Hepatic stellate cell (primary cell): ENCODE results near the gene REM1.
"Not testable (repeated sequence)": the region's sequence is repeated elsewhere in the genome, so short reads cannot be mapped to it uniquely, and the experiment has no call there.

Experiments used
- DNase-seq: peaks from one replicate; pipeline ENCODE4 v3.0.0; 2011; ENCODE audit warnings: low spot score

Gene REM1

DNA sequence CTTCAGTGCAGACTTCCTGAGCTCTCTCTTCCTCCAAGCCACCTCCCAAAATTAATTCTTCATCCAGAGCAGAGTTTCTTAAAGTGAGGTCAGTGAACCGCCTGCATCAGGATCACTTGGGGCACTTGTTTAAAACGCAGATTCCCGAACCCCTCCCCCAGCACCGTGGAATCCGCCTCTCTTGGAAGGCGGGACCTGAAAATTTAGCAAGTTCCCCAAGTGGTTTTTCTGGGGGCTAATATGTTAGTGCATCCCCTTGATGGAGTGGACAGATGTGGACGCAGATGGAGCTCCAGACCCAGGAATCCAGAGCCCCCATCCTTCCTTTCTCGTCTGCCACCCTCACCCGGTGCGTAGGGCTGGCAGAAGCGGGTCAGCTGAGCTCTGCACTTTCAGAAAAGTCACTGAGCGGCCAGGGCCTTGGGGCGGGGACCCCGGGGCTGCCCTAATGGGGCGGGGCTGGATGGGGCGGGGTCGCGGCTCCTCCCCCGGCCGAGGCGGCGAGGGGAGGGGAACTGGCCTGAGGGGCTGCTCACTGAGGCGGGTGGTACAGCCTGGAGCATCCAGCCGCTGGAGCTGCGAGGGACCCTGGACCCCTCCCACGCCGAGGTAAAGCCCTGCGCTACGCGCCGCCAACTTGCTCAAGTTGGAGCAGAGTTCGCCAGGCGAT is at the start of gene REM1, which contains the start of gene DEFB124:
Gene REM1 (plus strand): TSS at position 531 of the 670 bp plus-strand sequence. CDS start 1,158 bp downstream, outside the sequence.
Gene DEFB124 (minus strand): TSS at position 370 of the 670 bp plus-strand sequence. CDS start 2,114 bp downstream, outside the sequence.
- DNase-seq = no peak

DNA sequence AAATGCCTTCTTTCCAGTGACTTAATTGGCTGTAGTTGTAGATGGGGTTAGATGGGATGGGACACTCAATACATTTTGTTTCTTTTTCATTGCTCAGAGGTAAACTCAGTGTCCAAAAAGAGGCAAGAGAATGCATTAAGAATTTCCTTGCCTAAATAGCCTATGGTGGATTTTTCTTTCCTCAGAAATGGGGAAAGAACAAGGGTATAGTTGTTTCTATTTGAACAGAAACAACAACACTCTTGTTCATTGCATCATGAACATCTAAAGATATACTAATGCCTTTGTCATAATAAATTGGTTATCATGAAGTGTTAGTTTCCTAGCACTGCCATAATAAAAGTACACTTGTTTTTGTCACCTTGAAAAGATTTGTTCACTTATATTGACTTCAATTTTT is 49.3 kb upstream of the REM1 start:
- no peak for DNase-seq

DNA sequence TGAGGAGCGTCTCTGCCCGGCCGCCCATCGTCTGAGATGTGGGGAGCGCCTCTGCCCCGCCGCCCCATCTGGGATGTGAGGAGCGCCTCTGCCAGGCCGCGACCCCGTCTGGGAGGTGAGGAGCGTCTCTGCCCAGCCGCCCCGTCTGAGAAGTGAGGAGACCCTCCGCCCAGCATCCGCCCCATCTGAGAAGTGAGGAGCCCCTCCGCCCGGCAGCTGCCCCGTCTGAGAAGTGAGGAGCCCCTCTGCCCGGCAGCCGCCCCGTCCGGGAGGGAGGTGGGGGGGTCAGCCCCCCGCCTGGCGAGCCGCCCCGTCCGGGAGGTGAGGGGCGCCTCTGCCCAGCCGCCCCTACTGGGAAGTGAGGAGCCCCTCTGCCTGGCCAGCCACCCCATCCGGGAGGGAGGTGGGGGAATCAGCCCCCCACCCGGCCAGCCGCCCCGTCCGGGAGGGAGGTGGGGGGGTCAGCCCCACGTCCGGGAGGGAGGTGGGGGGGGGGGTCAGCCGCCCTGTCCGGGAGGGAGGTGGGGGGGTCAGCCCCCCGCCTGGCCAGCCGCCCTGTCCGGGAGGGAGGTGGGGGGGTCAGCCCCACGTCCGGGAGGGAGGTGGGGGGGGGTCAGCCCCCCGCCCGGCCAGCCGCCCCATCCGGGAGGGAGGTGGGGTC is 48.1 kb upstream of the REM1 start:
- DNase-seq = not testable (repeated sequence)

DNA sequence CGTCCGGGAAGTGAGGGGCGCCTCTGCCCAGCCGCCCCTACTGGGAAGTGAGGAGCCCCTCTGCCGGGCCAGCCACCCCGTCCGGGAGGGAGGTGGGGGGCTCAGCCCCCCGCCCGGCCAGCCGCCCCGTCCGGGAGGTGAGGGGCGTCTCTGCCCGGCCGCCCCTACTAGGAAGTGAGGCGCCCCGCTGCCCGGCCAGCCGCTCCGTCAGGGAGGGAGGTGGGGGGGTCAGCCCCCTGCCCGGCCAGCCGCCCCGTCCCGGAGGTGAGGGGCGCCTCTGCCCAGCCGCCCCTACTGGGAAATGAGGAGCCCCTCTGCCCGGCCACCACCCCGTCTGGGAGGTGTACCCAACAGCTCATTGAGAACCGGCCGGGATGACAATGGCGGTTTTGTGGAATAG is 47.5 kb upstream of the REM1 start:
- not testable (repeated sequence) for DNase-seq

- DNase-seq = no peak
These were observed 44.4 kb upstream of the REM1 start for GRCh38 chr20:31430568-31431115.

DNA sequence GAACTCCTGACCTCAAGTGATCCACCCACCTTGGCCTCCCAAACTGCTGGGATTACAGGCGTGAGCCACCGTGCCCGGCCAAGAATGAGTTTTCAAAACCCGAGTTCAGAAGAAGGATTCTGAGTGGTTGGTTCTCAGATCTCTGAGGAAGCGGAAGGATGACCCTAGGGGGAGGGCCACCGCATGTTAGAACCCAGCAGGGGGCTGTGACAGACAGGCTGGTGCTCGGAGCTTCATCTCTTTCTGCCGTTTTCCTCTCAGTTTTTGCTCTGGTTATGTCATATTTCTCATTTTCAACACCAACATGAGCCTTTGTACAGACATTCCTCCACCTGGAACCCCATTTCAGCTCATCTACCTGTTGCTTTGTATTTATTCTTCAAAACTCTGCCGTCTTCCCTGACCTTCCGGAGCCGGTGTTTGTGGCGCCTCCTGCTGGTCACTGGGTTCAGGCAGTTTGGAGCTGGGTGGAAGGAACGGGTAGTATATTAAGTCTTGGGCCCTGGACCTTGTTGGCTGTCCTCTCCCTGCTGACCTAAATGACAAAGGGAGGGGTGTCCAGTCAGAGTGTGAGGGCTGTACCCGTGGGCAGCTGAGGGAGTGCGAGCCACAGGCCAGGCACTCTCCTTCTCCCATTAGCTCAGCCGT is 35.0 kb upstream of the REM1 start, which contains the start of gene DEFB123:
Gene DEFB123 (plus strand): TSS at position 621 of the 648 bp plus-strand sequence. CDS start 67 bp downstream, outside the sequence.
- no peak for DNase-seq

- DNase-seq = no peak
These were observed 28.8 kb upstream of the REM1 start for GRCh38 chr20:31446084-31446819.

- no peak for DNase-seq
These were observed 25.3 kb upstream of the REM1 start for GRCh38 chr20:31449511-31450414.

DNA sequence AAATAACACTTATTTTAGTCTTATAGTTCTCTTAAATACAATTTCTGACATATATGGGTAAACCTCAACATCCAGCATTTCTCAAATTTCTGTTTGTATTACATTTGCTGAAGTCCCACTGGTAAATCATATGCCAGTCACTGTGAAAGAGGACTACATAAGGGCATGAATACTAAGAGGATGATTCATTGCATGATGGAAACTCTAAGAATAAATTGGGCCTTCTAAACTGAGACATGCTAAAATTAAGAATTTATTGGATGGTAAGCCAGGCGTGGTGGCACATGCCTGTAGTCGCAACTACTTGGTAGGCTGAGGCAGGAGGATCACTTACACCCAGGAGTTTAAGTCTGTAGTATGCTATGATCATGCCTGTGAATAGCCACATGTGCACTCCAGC is 22.5 kb upstream of the REM1 start:
- DNase-seq = no peak

DNA sequence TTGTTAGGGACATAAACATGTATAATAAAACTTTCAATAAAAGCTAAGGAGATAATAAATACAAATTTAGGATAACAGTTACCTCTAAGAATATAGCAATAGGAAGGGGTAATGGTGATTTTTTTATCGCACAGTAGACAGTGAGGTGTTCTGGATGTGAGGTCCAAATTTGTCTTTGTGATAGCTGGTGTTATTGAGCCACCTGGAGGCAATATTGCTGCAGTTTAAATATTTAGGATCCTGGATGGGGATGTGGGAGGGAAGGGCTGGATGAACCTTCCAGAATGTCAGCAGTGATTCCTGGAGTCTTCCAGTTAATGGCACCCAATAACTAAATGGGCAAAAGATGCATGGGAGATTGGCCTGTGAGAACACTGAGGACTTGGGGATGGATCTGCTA is 20.7 kb upstream of the REM1 start:
- DNase-seq = no peak

DNA sequence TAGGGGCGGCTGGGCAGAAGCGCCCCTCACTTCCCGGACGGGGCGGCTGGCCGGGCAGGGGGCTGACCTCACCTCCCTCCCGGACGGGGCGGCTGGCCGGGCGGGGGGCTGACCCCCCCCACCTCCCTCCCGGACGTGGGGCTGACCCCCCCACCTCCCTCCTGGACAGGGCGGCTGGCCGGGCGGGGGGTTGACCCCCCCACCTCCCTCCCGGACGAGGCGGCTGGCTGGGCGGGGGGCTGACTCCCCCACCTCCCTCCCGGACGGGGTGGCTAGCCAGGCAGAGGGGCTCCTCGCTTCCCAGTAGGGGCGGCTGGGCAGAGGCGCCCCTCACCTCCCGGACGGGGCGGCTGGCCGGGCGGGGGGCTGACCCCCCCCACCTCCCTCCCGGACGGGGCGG is 4.1 kb upstream of the REM1 start:
- not testable (repeated sequence) for DNase-seq

DNA sequence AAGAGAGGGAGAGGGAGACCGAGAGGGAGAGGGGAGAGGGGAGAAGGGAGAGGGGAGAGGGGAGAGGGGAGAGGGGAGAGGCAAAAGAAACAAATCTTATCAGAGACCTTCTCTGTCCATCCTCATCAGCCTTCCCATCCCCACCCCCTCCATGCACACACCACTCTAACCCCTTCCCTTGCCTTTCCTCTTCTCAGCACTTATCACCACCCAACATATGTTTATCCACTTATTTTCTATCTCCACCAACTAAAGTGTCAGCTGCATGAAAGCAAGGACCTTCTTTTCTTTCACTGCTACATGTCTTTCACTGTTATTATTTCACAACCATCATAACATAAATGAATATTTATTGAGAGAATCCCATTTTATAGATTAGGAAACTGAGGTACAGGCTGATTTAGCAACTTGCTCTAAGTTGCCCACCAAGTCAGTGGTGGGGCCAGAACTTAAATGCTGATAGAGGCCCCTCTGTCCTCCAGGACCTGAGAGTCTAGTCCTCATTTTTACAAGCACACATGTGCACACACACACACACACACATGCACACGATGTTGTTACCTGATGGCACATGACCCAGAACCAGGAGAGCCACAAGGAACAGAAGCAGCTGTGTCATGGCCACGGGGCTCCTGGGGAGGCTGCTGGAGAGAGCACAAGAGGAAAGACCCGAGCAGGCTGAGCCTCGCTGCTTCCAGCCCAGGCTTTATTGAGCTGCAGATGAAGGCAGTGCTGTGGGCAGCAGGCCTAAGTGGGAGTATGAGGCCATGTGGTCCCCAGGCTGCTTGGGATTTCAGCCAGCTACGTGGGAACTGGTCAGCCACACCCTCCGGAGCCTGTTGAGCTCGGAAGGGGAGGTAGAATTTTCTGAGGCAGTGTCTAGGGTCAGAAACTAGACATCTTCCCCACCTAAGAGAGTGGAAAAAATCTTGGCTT is 2.4 kb upstream of the REM1 start:
- DNase-seq = no peak

DNA sequence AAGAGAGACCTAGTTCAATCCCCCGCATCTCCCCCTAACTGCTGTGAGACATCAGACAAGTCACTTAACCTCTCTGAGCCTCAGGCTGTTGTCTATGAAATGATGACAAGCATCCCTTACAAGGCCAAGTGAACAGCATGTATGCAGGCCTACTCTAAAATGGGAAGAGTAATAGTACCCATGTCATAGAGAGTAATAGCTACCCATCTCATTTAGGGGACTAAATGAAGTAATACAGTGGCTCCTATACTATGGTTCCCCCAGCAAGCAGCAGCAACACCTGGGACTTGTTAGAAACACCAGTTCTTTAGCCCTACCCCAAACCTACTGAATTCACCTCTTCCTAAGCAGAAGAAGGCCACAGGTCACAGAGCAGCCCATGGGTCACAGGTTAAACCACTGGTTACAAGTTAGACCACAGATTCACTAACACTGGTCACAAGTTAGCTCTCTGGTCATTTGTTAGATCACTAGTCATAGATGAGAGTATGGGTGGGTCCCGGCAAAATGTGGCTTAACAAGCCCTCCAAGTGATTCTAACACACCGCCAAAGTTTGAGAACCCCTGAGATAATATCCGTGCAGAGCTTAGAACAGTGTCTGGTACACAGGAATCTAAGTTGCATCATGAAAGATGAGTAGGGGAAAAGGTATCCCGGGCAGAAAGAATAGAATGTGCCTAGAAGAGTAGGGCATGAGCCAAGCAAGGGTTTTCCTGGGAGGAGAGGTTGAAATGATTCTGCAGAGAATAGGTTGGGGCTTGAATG is 1.6 kb upstream of the REM1 start:
- no peak for DNase-seq

DNA sequence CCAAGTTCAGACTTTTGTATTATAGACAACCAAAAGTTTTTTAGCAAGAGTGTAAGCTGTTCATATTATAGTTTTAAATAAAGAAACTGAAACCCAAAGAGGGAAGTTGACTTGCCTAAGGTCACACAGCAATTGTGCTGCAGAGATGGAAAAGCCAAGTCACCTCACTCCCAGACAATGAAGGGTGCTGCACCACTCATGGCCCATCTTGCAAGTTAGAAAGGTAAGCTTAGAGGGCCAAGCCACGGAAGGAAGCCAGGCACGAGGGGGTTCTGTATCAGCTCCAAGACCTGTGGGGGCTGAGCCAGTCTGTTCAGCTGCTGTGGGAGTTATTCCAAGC is 1.0 kb upstream of the REM1 start:
- no peak for DNase-seq

DNA sequence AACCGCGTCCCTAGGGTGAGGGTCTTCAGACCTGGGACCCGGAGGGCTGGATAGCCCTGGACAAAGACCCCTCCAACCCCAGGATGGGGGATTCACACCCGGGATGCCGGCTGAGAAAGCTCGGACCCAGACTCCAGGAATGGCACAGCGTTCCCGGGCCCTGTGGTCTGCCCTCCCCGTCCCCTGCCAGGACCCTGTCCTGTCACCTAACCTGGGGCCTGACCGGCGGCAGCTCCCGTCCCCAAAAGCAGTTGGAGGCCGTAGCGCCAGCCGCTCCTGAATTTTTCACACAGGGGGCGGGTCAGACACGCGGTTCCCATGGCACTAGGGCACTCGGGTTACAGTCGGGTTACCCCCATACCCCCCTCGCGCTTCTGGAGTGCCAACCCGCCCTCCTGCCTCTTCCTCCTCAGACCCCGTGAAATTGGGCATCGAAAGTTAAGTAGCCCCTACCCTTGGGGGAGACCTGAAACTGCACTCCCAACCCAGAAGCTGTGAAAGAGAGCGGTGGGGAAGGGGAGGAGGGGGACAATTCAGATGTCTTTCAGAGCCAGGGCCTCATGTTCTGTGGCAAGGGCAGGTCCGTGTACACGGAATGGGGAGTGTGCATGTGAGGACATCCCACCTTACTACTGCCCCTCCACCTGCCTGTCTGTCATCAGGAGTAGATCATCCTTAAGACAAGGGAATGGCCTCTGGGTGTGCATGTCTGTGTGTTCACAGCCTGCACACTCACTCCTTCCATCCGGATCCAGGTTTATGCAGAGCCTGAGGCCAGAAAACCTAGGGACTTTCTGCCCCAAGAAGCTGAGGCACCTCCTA is 595 bp downstream of the REM1 start:
- no peak for DNase-seq

DNA sequence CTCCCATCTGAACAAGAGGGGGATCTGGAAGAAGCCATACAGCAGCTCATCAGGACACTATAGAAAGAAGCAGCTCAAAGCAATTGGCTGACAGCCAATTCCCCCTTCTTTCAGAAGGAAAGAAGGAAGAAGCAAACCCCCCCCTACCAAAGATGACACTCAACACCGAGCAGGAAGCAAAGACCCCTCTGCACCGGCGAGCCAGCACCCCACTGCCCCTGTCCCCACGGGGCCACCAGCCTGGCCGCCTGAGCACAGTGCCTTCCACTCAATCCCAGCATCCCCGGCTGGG is 1.2 kb downstream of the REM1 start:
- DNase-seq = no peak

DNA sequence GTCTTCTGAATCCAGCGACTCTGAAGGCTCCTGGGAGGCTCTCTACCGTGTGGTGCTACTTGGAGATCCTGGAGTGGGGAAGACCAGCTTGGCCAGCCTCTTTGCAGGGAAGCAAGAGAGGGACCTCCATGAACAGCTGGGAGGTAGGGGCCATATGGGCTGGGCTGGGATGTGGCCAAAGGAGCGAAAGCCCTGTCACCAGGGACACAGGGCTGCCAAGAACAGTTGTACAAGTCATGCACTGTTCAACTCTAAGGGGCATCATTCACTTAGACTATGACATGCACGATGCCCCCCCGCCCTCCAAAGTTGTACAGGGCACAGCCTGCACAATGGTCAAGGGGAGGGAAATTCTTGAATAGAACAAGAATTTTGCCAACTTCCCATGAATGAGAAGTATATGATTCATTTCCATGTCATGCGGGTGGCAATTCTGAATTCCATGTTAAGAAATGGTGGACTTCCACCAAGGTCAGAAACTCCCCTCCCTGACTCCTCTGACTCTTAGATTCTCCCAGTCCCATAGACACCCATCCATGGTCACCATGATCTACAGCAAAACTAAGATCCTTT is 1.6 kb downstream of the REM1 start:
- no peak for DNase-seq

DNA sequence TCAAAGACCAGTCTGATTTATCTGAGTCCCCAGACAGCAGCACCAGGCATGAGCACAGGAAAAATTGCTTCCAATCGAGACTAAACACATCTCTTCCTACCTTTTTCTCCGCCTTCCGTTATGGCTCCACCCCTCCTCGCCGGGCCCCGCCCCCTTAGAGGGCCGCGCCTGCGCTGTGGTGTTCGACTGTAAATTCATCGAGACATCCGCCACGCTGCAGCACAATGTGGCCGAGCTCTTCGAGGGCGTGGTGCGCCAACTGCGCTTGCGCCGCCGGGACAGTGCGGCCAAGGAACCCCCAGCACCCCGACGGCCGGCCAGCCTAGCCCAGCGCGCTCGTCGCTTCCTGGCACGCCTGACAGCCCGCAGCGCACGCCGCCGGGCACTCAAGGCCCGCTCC is 8.9 kb downstream of the REM1 start:
- no peak for DNase-seq
